Hepatocyte (in vitro differentiated cells): ENCODE measurements around the gene TP53RK. TPM values are rescaled to one million over a fixed set of nuclear protein-coding genes. Genes with fewer than 3 reads are reported as not detected.

Experiments
- DNase-seq: peaks from one replicate; pipeline ENCODE4 v3.0.0-alpha.2; 2016; ENCODE audit warnings: low spot score
- H2AFZ ChIP-seq: fragments of 200-600 bp; sonication (generic); 2 replicates; pipeline ENCODE4 v1.6.0; 2016; ENCODE audit warnings: antibody characterized with exemption, mild to moderate bottlenecking
- H3K27ac ChIP-seq: fragments of 200-600 bp; sonication (generic); 2 replicates; pipeline ENCODE4 v1.5.1; 2016; ENCODE audit warnings: mild to moderate bottlenecking
- H3K27me3 ChIP-seq: fragments of 200-600 bp; sonication (generic); 2 replicates; pipeline ENCODE4 v1.6.1; 2016
- H3K36me3 ChIP-seq: fragments of 200-600 bp; sonication (generic); replicated peaks from 2 replicates; pipeline ENCODE4 v1.5.1; 2016; ENCODE audit warnings: low read depth; ENCODE audit not compliant: insufficient read depth
- H3K4me1 ChIP-seq: fragments of 200-600 bp; sonication (generic); 2 replicates; pipeline ENCODE4 v1.5.1; 2016; ENCODE audit warnings: mild to moderate bottlenecking, moderate library complexity; ENCODE audit not compliant: insufficient read depth
- H3K4me2 ChIP-seq: fragments of 200-600 bp; sonication (generic); 2 replicates; pipeline ENCODE4 v1.6.0; 2016
- H3K4me3 ChIP-seq: fragments of 200-600 bp; sonication (generic); 2 replicates; pipeline ENCODE4 v1.5.1; 2016; ENCODE audit warnings: mild to moderate bottlenecking
- H3K79me2 ChIP-seq: fragments of 200-600 bp; sonication (generic); 2 replicates; pipeline ENCODE4 v1.6.0; 2017; ENCODE audit warnings: mild to moderate bottlenecking
- H3K9me2 ChIP-seq: fragments of 200-600 bp; sonication (generic); replicated peaks from 2 replicates; pipeline ENCODE4 v1.6.0; 2017; ENCODE audit warnings: mild to moderate bottlenecking; ENCODE audit not compliant: insufficient read depth
- H3K9me3 ChIP-seq: fragments of 200-600 bp; sonication (generic); 2 replicates; pipeline ENCODE4 v1.5.1; 2016; ENCODE audit warnings: low read depth, mild to moderate bottlenecking
- H4K20me1 ChIP-seq: fragments of 200-600 bp; sonication (generic); 2 replicates; pipeline ENCODE4 v1.6.0; 2016; ENCODE audit warnings: mild to moderate bottlenecking; ENCODE audit not compliant: insufficient read depth, poor library complexity, severe bottlenecking
- EZH2 ChIP-seq: fragments of 200-600 bp; sonication (generic); IDR thresholded peaks from 2 replicates; pipeline ENCODE4 v1.6.1; 2016; ENCODE audit warnings: antibody characterized with exemption, mild to moderate bottlenecking, borderline replicate concordance
- EZH2phosphoT487 ChIP-seq: fragments of 200-600 bp; sonication (generic); IDR thresholded peaks from one replicate; pipeline ENCODE4 v1.6.1; 2018; ENCODE audit warnings: antibody characterized with exemption, mild to moderate bottlenecking, low read depth, moderate library complexity; ENCODE audit not compliant: unreplicated experiment, severe bottlenecking
- WGBS: methylation state at CpG from one replicate; pipeline ENCODE4 v1.1.6; 2016; ENCODE audit warnings: low lambda C conversion rate; ENCODE audit errors: missing lambda C conversion rate; 5-methylcytosine and 5-hydroxymethylcytosine counted together
- polyA plus RNA-seq: library from polyadenylated mRNA; unstranded; fragments of >200 nt; fragmentation: Nextera tagmentation; extraction: Ambion mirVana; gene quantifications from 2 replicates; pipeline ENCODE4 v1.2.1, GENCODE V29; 2016
- total RNA-seq: library from RNA; depleted of rRNA; stranded (reverse); fragments of >200 nt; gene quantifications from 2 replicates; pipeline ENCODE4 v1.2.3, GENCODE V29; 2014
- TF ChIP-seq, protein P1 (sequence below): fragments of 200-600 bp; sonication (generic); IDR thresholded peaks from 2 replicates; pipeline ENCODE4 v1.5.1; 2016; ENCODE audit warnings: antibody characterized with exemption, mild to moderate bottlenecking; ENCODE audit not compliant: poor library complexity

TP53RK gene
- total and polyA plus RNA-seq, 2 experiments from 2014 or later, result 19.6 to 19.8 TPM

DNA sequence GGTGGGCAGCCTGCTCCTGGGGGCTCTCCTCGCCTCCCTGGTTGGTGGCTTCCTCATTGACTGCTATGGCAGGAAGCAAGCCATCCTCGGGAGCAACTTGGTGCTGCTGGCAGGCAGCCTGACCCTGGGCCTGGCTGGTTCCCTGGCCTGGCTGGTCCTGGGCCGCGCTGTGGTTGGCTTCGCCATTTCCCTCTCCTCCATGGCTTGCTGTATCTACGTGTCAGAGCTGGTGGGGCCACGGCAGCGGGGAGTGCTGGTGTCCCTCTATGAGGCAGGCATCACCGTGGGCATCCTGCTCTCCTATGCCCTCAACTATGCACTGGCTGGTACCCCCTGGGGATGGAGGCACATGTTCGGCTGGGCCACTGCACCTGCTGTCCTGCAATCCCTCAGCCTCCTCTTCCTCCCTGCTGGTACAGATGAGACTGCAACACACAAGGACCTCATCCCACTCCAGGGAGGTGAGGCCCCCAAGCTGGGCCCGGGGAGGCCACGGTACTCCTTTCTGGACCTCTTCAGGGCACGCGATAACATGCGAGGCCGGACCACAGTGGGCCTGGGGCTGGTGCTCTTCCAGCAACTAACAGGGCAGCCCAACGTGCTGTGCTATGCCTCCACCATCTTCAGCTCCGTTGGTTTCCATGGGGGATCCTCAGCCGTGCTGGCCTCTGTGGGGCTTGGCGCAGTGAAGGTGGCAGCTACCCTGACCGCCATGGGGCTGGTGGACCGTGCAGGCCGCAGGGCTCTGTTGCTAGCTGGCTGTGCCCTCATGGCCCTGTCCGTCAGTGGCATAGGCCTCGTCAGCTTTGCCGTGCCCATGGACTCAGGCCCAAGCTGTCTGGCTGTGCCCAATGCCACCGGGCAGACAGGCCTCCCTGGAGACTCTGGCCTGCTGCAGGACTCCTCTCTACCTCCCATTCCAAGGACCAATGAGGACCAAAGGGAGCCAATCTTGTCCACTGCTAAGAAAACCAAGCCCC lies 36.2 kb upstream of the TP53RK start:
- H3K9me3 ChIP-seq, result no peaks in the 10 kb centered on the region
- H3K27ac ChIP-seq, result no peak overlapping the region
- no peaks in the 10 kb centered on the region for H4K20me1 ChIP-seq
- no peaks in the 10 kb centered on the region for H3K9me2 ChIP-seq
- H3K79me2 ChIP-seq, result no peaks in the 10 kb centered on the region
- no peak overlapping the region for H3K4me2 ChIP-seq
- H3K4me3 ChIP-seq, result no peak overlapping the region
- no peak overlapping the region for H2AFZ ChIP-seq
- 96% methylated on average over 27 of the region's 27 CpGs for WGBS
- no peak for TF ChIP-seq EZH2
- DNase-seq, result no peak
- H3K4me1 ChIP-seq, result no peaks in the 10 kb centered on the region
- H3K36me3 ChIP-seq, result no peaks in the 10 kb centered on the region
- H3K27me3 ChIP-seq, result no peaks in the 10 kb centered on the region

DNA sequence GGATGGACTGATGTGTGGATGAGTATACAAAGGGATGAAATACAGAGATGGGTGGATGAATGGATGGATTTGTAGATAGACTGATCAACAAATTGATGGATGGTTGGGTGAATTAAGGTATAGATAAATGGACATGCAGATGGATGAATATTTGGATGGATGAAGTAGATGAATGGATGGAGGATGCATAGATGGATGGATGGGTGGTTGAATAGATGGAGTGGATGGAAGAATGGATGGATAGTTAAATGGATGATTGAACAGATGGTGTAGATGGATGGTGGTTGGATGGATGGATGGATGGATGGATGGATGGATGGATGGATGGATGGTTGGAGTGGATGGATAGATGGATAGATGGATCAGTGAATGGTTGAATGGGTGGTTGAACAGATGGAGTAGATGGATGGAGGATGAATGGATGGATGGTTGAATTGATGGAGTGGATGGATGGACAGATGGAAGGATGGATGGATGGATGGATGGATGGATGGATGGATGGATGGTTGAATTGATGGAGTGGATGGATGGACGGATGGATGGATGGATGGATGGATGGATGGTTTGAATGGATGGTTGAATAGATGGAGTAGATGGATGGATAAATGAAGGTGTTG lies 35.2 kb upstream of the TP53RK start:
- Histone ChIP-seq H3K27ac (no peak overlapping the region), H4K20me1 (no peaks in the 10 kb centered on the region), H3K4me3 (no peak overlapping the region), H3K4me1 (no peaks in the 10 kb centered on the region), H3K27me3 (no peaks in the 10 kb centered on the region), H3K4me2 (no peak overlapping the region), H2AFZ (no peak overlapping the region), H3K79me2 (no peaks in the 10 kb centered on the region), H3K9me2 (no peaks in the 10 kb centered on the region), H3K9me3 (no peaks in the 10 kb centered on the region), H3K36me3 (no peaks in the 10 kb centered on the region)
- DNase-seq, result no peak
- 63% methylated on average over 1 of the region's 1 CpG for WGBS
- TF ChIP-seq, protein P1, sequence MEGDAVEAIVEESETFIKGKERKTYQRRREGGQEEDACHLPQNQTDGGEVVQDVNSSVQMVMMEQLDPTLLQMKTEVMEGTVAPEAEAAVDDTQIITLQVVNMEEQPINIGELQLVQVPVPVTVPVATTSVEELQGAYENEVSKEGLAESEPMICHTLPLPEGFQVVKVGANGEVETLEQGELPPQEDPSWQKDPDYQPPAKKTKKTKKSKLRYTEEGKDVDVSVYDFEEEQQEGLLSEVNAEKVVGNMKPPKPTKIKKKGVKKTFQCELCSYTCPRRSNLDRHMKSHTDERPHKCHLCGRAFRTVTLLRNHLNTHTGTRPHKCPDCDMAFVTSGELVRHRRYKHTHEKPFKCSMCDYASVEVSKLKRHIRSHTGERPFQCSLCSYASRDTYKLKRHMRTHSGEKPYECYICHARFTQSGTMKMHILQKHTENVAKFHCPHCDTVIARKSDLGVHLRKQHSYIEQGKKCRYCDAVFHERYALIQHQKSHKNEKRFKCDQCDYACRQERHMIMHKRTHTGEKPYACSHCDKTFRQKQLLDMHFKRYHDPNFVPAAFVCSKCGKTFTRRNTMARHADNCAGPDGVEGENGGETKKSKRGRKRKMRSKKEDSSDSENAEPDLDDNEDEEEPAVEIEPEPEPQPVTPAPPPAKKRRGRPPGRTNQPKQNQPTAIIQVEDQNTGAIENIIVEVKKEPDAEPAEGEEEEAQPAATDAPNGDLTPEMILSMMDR, result no peak
- TF ChIP-seq EZH2 (no peak), EZH2phosphoT487 (no peak)

DNA sequence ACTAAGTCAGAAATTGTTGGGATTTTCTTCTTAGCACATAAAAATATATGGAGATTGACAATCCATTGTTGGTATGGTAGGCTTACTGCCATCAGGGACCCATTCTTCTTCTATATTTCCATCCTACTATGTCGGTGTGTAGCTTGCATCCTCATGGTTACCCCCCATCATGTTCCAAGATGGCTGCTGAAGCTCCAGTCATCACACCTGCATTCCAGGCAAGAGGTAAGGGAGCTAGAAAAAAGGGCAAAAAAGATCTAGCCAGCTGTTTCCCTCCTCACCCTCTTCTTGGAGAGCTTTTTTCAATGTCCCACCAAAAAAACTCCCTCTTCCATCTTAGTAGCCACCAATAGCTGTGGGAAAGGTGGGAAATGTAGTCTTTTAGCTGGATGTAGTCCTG lies 33.8 kb upstream of the TP53RK start:
- Histone ChIP-seq H3K79me2 (no peaks in the 10 kb centered on the region), H3K36me3 (no peaks in the 10 kb centered on the region), H3K4me1 (no peaks in the 10 kb centered on the region), H2AFZ (no peak overlapping the region), H4K20me1 (no peaks in the 10 kb centered on the region), H3K4me2 (no peak overlapping the region), H3K9me2 (no peaks in the 10 kb centered on the region), H3K27me3 (no peaks in the 10 kb centered on the region), H3K9me3 (no peaks in the 10 kb centered on the region), H3K4me3 (no peak overlapping the region), H3K27ac (no peak overlapping the region)
- WGBS, result 96% methylated on average over 1 of the region's 1 CpG
- DNase-seq, result no peak
- TF ChIP-seq EZH2, result no peak
- no peak for TF ChIP-seq EZH2phosphoT487
- TF ChIP-seq, protein P1, result no peak

DNA sequence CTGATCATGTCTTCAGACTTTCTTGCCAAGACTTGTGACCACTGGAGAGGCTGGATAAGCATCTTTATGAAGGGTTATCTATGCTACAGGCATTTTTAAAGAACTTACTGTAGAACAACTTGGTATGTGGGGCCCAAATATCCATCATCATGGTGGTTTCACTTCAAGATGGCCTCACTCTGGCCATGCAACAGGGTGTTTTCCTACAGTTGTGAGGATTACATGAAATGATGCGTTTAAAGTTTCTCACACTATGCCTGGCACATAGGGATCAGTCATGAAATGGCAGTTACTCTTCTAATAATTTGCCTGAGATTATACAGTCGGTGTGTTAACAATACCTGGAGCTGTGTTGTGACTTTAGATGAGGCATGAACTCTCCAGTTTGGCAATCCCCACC lies 33.2 kb upstream of the TP53RK start:
- Histone ChIP-seq H3K4me1 (no peaks in the 10 kb centered on the region), H3K4me2 (no peak overlapping the region), H3K27me3 (no peaks in the 10 kb centered on the region), H2AFZ (no peak overlapping the region), H3K27ac (no peak overlapping the region), H3K79me2 (no peaks in the 10 kb centered on the region), H3K9me3 (no peaks in the 10 kb centered on the region), H3K9me2 (no peaks in the 10 kb centered on the region), H3K36me3 (no peaks in the 10 kb centered on the region), H3K4me3 (no peak overlapping the region), H4K20me1 (no peaks in the 10 kb centered on the region)
- TF ChIP-seq EZH2, result no peak
- DNase-seq, result no peak
- WGBS, result 100% methylated on average over 2 of the region's 2 CpGs
